BJ (cell line): ENCODE data around the gene AQP2. TPM values are rescaled to one million over a fixed set of nuclear protein-coding genes. Genes with fewer than 3 reads are reported as not detected.

Source experiments
- CTCF ChIA-PET: fragments of 350-600 bp; formaldehyde crosslinking; extraction: SDS; loops from one replicate; lab custom pipeline; 2021; ENCODE audit warnings: antibody characterized with exemption, inconsistent platforms; lab: Yijun Ruan, JAX
- POLR2A ChIA-PET: fragments of 300-600 bp; sonication (Branson Sonifier 250); formaldehyde crosslinking; extraction: SDS; loops from one replicate; lab custom pipeline; 2021; ENCODE audit warnings: antibody characterized with exemption; lab: Charles Lee
- DNase-seq: peaks from one replicate; pipeline ENCODE4 v3.0.0-alpha.2; 2011; ENCODE audit warnings: low read depth
- H3K27me3 ChIP-seq: 2 replicates; pipeline ENCODE4 v1.6.0; 2011; ENCODE audit warnings: low read length; ENCODE audit not compliant: control insufficient read depth, insufficient read depth
- H3K36me3 ChIP-seq: 2 replicates; pipeline ENCODE4 v1.5.1; 2011; ENCODE audit warnings: low read length; ENCODE audit not compliant: control insufficient read depth, insufficient read depth
- H3K4me3 ChIP-seq: 2 replicates; pipeline ENCODE4 v1.5.1; 2011; ENCODE audit warnings: low read depth, mild to moderate bottlenecking, control low read depth, low read length
- polyA plus RNA-seq: library from polyadenylated mRNA; depleted of rRNA; stranded (reverse); fragments of >200 nt; gene quantifications from 2 replicates; pipeline ENCODE4 v1.2.3, GENCODE V29; 2011
- TF ChIP-seq, protein P1 (sequence below): IDR thresholded peaks from 2 replicates; pipeline ENCODE4 v1.5.1; 2011; ENCODE audit warnings: low read depth, mild to moderate bottlenecking, control low read depth, inconsistent platforms, low read length, moderate library complexity; ENCODE audit not compliant: insufficient read depth

AQP2 gene
- polyA plus RNA-seq, 1 experiment = not detected

DNA sequence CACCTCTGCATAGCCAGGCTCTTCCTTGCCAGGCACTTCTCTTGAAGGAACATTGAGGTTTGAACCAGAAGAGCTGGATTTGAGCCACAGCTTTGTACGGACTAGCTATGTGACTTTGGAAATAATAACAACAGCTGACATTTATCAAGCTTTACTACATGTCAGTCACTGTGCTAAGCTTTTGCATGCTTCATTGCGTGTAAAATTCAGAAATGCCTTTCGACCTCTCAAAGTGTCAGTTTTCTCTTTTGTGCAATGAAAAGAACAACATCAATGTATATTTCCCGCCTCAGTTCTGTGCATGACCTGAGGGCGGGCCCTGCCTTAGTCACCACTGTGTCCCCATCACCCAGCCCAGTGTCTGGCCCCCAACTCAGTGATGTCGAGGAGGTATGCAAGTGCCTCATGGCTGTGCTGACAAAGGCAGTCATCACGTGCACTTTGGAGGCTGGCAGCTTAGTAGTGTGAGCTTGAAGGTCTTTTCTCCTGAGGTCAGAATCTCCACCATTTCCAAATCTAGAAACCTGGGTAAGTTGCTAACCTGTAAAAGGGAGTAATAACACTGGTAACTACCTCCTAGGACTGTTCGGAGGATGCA, 17.9 kb upstream of the AQP2 start:
- CTCF ChIA-PET = interaction anchor here (0.6 to 7.6 kb wide), 6 partner anchors 14 to 154 kb away, joined by 3 to 51 read pairs (median 4); no protein-coding TSS in a partner anchor
- no peak overlapping the region for H3K4me3 ChIP-seq
- no peaks in the 10 kb centered on the region for H3K36me3 ChIP-seq
- POLR2A ChIA-PET = no interaction called here
- no peak for DNase-seq
- TF ChIP-seq, protein P1, sequence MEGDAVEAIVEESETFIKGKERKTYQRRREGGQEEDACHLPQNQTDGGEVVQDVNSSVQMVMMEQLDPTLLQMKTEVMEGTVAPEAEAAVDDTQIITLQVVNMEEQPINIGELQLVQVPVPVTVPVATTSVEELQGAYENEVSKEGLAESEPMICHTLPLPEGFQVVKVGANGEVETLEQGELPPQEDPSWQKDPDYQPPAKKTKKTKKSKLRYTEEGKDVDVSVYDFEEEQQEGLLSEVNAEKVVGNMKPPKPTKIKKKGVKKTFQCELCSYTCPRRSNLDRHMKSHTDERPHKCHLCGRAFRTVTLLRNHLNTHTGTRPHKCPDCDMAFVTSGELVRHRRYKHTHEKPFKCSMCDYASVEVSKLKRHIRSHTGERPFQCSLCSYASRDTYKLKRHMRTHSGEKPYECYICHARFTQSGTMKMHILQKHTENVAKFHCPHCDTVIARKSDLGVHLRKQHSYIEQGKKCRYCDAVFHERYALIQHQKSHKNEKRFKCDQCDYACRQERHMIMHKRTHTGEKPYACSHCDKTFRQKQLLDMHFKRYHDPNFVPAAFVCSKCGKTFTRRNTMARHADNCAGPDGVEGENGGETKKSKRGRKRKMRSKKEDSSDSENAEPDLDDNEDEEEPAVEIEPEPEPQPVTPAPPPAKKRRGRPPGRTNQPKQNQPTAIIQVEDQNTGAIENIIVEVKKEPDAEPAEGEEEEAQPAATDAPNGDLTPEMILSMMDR = no peak
- H3K27me3 ChIP-seq = peaks cover 2% of the 10 kb centered on the region; the same call in 1 of the 2 replicates

- Histone ChIP-seq H3K36me3 (no peaks in the 10 kb centered on the region), H3K27me3 (peaks cover 2% of the 10 kb centered on the region; the same call in 1 of the 2 replicates), H3K4me3 (no peak overlapping the region)
- no peak for DNase-seq
- ChIA-PET POLR2A (no interaction called here), CTCF (interaction anchor here (1.0 to 7.6 kb wide), 4 partner anchors 13 to 66 kb away, joined by 4 to 51 read pairs (median 5); no protein-coding TSS in a partner anchor)
- TF ChIP-seq, protein P1 = no peak
Observed at GRCh38 chr12:49933796-49934195, 16.7 kb upstream of the AQP2 start.

GRCh38 chr12:49934505-49934904, 16.0 kb upstream of the AQP2 start:
- POLR2A ChIA-PET = no interaction called here
- no peaks in the 10 kb centered on the region for H3K36me3 ChIP-seq
- TF ChIP-seq, protein P1 = no peak
- CTCF ChIA-PET = interaction anchor here (1.2 to 7.6 kb wide), 2 partner anchors 12 to 15 kb away, joined by 4 to 51 read pairs; no protein-coding TSS in a partner anchor
- DNase-seq = no peak
- no peaks in the 10 kb centered on the region for H3K27me3 ChIP-seq
- no peak overlapping the region for H3K4me3 ChIP-seq

DNA sequence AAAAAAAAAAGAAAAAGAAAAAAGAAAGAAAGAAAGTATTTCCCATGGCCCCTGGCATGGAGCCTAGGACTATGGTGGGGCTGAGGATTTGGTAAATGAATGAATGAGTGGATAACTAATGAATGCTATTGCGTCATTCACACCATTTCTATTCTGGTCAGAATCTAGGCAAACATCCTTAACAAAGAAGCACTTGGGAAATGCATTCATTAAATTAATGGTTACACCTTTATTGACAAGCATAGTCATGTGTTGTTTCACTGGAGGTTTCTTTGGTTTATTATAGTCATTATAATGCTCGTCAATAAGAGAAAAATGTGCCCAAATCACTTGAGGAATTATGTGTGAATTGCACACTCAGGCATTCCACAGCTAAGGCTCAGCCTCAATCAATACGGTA, 13.6 kb upstream of the AQP2 start:
- no peak for DNase-seq
- Histone ChIP-seq H3K4me3 (no peak overlapping the region), H3K36me3 (no peaks in the 10 kb centered on the region), H3K27me3 (0 out of 2 replicates have a peak, but pooled peaks cover 1% of the 10 kb centered on the region)
- ChIA-PET POLR2A (no interaction called here), CTCF (interaction anchor here (1.3 to 7.6 kb wide), 4 partner anchors 9 to 70 kb away, joined by 4 to 51 read pairs (median 6); no protein-coding TSS in a partner anchor)
- TF ChIP-seq, protein P1 = no peak

GRCh38 chr12:49937639-49938300, 12.8 kb upstream of the AQP2 start:
- DNase-seq = no peak
- TF ChIP-seq, protein P1 = no peak
- Histone ChIP-seq H3K4me3 (no peak overlapping the region), H3K36me3 (no peaks in the 10 kb centered on the region), H3K27me3 (0 out of 2 replicates have a peak, but pooled peaks cover 1% of the 10 kb centered on the region)
- CTCF ChIA-PET = interaction anchor here (0.9 to 7.6 kb wide), 5 partner anchors 9 to 118 kb away, joined by 4 to 51 read pairs (median 5); no protein-coding TSS in a partner anchor
- POLR2A ChIA-PET = no interaction called here
